HG03558 (cell line): ENCODE results near the gene MAP1LC3B.

Source experiments
- ATAC-seq: cut with Tn5 transposase; IDR thresholded peaks from one replicate; pipeline ENCODE4 v1.9.1; 2021; ENCODE audit warnings: moderate number of reproducible peaks; ENCODE audit not compliant: unreplicated experiment; ENCODE audit errors: extremely low read depth

Gene MAP1LC3B

DNA sequence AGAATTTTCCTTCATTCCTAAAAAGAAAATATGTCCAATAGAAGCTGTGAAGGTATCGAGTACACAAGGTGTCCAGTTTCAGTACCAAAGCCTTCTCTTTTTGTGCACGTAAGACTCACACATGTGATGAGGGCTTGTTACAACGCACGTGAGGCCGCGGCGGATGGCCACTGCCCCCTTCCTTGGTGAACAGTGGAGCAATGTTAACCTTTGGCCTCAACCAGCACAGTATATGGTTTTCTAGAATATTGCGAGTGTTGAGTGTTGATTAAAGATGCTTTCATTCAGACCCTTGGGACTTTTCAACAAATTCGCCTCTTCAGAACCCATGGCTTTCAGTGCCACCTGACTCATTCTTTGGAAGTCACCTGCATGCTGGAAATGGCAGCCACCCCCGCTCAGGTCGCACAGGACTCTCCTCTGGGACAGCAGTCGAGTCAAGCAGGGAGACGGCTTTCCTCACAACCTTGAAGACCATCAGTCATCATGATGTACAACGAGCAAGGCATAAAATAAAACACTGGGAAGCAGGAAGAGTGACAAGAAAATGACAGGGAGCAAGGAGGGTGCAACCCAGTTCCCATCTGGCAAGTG lies 14.5 kb downstream of the MAP1LC3B start:
- ATAC-seq: no peak

DNA sequence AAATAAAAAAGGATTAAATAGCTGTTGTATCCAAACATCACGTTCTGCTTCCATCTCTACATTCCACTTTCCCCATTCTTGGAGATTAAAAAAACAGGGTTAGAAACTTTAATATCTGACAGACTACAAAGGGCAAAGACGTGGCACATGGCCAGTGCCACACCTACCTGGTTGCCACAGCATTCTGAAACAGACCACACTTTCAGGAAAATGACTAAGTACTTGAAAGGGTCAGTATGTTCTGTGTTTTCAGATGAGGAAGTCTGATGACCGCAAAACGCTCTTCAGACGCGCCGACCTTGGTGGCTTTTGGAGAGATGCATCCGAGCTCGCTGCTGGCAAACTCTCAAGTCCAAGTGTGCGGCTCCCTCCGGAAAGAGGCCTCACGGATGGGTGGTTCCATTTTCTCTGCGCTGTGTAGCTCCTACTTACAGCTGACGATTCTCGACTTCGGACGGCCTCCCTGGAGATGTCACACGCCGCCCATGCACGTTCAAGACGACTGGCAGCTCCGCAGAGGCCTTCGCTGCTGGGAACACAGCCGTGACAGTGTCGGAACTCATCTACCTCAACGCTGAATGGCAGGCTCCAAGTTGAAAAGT lies 15.5 kb downstream of the MAP1LC3B start:
- no peak for ATAC-seq

DNA sequence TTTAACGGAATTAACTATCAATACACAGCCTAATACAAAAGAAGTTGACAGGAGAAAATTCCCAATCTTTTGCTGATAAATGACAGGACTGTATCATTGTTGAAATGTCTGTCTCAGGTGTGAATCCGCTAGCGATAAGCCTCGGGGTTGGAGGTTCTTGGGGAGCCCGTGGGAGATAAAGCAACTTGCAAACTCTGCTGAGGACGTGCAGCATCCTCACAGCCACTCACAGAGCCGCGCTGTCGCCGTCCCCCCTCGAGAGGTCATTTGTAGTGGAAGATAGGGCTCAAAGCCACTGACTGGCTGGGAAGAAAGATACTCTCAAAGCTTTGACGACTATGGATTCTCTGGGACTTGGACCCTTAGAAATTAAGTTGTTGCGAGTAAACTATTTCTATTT lies 17.0 kb downstream of the MAP1LC3B start:
- ATAC-seq: no peak

DNA sequence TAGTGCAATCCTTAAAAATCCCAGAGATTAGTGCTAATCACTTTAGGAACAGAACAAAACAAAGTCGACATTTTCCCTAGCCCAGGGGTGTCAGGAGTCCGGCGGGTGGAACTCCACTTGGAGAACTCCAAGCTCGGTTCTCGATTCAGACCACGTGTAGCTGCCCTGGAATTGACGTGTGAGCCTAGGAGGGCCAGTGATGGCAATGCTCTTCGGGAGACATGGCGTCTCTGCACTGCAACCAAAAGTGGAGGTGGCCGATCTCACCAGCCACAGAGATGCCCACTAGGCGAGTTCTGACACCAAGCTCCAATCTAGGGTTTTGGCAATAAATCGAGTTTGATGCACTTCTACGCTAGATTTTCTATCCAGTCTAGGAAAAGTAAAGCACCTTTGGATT lies 17.6 kb downstream of the MAP1LC3B start:
- ATAC-seq: no peak

DNA sequence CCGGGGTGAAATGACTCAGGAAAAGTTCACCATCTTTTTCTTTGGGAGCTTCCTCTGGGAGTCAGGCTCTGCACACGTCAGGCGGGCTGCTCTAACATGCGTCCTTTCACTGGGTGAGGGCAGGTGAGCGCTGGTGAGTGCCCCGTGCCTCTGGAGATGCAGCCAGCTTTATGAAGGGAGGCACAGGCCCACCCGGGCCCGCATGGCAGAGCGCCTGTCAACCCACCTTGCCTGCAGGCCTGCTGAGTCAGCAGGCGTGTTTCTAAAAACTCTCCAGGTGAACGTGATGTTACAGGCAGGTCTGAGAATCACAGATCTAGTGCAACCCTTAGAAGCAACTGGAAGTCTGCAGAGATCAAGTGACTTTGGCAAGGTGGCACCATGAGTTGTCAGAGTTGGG lies 18.4 kb downstream of the MAP1LC3B start:
- ATAC-seq: no peak

DNA sequence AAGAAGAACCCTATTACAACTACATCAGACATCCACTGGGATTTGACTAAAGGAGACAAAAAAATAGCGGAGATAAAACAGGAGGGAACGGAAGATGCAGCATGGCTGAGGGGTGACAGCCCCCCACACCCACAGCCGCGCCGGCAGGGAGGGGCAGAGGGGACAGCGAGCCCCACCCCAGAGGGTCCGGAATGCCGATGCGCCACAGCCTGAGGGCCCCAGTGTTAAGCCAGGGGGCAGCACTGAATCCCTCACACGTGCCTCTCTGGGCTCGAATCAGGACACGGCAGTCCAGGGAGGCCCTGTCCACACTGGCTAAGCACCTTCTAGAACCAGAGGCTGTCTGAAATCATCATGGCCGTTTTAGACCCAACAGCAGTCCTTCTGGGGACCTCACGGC lies 18.8 kb downstream of the MAP1LC3B start:
- ATAC-seq: no peak

DNA sequence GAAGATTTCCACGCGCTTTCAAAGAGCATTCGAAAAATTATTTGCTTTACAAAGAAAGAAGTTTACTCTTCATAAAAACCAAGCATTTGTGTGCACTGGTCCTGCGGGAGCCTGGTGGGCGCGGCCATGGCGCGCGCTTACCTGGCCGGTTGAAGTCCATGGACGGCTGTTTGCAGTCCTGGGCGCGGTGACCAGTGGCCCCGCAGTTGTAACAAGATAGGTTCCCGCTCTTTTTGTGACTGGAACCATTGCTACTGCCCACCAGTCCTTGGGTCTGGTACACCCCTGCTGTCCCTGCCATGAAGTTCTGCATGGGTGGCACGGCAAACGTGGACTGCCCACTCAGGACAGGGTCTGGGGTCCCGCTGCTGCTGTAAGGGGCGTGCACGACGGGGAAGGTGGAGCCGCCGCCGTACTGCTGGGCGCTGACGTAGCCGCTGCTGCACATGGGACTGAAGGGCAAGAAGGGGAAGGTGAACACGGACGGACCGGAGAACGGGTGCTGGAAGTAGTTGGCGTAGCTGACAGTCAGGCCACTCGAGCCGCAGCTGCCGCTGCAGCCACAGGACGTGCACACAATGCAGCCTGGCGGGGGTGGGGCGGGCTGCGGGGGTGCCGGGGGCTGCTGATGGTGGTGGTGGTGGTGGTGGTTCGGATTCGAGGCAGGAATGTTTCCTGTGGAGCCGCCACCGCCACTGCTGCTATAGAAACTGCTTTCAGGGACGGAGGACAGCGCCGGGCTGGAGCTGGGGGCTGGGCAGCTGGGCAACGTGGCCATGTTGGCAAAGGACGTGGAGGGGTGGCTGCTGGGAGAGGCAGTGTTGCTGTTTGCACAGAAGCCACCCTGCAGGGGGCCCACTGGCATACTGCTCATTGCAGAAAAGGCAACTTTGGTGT lies 19.5 kb downstream of the MAP1LC3B start:
- no peak for ATAC-seq

DNA sequence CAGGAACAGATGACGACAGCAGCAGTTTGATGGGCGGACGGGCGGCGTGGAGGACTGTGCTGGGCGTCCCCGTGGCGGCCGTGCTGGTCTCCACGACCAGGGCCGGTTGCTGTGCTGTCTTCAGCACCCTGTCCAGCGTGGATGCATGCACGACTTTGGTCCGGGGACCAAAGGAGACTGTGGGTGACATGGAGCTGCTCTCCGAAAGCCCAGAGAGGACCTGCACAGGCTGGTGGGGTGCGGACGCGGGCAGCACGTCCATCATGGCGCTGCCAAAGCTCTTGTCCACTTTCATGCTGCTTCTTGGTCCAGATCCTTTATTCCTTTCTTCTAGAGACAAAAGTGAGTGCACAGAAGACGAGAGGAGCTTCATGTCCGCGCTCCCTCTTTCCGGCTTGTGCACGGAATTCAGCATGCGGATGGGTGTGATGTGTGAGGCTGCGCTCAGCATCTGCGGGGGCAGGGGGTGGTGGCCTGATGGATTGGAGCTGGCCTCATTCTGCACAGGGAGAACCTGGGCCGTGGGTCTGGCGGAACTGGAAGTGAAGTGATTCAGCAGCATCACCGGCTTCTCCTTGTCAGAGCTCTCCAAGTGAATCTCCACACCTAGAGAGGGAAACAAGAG lies 20.3 kb downstream of the MAP1LC3B start:
- no peak for ATAC-seq

DNA sequence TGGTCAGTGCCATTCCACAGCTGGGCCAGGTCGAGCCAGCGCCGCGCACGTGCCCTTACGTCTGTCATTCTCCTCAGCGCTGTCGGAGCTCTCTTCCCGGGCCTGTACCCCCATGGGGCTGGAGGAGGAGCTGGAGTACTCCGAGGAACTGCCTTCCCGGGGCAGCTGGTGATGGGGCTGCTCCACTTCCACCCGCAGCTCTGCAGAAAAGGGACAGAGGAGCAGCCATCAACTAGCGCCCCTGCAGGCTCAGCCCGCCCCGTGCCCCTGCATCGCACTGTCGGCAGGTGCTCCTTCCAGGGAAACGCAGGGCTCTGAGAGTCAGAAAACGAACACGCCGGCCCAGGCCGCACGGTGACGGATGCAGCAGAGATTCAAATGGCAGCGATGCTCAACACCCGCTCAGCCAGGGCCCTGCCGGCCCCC lies 20.9 kb downstream of the MAP1LC3B start:
- ATAC-seq: no peak

DNA sequence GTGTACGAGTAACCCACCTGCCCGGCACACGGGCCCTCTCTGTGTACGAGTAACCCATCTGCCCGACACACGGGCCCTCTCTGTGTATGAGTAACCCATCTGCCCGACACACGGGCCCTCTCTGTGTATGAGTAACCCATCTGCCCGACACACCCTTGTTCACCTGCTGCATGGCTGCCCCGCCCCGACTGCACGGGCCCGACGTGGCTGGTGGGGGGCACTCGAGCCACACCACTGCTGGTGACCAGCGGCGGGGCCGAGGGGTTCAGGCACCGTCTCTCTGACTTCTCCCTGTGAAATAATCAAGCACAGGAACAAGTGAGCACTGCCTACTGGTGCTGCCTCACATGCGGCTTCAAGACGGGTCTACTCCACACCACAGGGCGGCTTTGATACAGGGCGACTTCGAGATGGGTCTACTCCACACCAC lies 22.1 kb downstream of the MAP1LC3B start:
- ATAC-seq: no peak

DNA sequence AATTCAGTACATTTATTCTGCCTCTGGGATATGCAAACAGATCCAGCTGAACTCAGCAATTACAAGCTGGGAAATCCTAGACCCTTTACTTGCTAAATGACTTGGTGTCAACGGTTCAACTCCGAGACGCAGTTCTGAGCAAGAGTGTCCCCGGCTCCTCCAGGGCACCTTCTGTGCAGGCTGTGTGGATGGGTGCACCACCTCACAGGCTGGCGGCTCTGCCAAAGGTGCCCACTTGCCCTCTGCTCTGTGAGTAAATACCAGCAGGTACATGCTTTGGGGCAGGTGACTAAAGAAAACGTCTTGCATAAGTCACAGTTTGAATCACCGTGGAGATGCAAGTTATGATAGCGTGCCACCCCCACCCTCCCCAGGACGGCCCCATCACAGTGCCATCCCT lies 23.3 kb downstream of the MAP1LC3B start:
- no peak for ATAC-seq

DNA sequence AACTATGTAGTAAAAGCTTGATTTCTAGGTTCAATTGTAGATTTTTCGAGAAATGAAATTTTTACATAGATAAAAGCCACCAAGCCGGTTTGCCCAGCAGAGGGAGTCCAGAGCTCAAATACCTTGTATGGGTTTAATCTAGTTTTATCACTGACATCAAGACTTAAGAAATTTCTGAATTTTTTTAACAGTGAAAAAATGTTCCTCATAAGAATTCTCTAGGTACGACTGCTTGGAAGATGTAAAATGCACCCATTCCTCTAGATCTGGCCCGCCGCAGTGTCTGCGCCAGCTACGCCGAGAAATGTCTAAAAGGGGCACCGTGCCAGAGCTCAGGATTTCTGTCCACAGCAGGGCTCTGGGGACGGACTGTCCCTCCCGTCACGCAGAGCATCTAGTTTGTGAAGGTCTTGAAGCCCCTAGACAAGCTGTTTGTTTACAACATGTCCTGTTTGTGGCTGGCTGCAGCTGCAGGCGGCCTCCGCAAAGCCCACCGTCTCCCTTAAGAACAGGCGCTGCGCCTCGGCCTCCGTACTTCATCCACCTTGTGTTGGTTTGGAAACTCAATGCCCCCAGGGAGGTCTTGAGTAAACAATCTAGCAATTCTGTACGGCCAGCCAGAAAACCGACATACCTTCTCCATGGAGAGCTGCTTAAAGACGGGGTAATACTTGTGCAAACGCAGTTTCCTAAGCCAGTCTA lies 24.8 kb downstream of the MAP1LC3B start:
- no peak for ATAC-seq

DNA sequence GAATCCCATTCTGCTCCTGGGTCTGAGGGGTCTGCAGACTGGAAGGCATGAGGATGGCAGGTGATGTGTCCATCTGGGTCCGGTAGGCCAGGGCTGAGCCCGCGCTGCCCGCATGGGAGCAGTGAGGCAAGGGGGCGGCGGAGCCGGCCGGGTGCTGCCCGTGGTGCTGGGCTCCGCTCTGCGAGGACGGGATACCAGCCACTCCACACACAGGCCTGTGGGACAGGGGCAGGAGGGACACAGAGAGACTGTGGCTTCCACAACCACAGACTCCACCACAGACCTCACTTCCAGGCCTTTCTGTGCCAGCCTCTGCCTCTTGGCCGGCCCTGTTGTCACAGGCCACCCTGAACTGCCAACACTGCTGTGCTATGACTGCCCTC lies 25.4 kb downstream of the MAP1LC3B start:
- ATAC-seq: no peak

DNA sequence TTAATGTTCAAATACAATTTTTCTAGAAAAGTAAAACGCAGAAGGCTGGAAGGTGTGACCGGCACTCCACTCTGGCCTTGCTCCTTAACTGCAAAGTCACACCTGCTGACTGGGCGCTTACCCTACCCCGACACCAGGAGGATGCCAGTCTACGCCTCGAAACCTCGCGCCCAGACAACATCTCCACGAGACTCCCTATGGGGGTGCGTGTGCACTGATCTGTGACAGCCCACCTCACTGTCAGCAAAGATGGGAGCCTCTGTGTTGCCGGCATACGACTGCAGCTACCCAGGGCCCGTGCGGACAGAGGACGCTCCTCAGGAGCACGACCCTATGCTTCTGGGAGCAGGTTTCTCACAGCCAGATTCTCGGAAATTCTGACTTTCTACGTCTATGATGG lies 26.1 kb downstream of the MAP1LC3B start:
- no peak for ATAC-seq

DNA sequence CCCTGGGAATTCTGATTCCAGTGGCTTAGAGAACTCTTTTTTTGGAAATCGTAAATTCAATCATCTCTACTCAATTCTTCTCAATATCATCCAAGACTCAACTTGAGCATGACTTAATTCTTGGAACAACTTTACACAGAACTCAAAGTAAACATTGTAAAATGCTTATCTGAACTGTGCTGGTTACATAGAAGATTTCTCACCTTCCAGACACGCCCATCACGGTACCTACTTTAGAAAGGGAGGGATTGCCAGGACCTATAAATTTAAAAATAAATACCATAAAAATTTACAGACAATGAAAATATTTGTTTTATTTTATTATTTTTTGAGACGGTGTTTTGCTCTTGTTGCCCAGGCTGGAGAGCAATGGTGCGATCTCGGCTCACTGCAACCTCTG lies 26.5 kb downstream of the MAP1LC3B start:
- no peak for ATAC-seq

DNA sequence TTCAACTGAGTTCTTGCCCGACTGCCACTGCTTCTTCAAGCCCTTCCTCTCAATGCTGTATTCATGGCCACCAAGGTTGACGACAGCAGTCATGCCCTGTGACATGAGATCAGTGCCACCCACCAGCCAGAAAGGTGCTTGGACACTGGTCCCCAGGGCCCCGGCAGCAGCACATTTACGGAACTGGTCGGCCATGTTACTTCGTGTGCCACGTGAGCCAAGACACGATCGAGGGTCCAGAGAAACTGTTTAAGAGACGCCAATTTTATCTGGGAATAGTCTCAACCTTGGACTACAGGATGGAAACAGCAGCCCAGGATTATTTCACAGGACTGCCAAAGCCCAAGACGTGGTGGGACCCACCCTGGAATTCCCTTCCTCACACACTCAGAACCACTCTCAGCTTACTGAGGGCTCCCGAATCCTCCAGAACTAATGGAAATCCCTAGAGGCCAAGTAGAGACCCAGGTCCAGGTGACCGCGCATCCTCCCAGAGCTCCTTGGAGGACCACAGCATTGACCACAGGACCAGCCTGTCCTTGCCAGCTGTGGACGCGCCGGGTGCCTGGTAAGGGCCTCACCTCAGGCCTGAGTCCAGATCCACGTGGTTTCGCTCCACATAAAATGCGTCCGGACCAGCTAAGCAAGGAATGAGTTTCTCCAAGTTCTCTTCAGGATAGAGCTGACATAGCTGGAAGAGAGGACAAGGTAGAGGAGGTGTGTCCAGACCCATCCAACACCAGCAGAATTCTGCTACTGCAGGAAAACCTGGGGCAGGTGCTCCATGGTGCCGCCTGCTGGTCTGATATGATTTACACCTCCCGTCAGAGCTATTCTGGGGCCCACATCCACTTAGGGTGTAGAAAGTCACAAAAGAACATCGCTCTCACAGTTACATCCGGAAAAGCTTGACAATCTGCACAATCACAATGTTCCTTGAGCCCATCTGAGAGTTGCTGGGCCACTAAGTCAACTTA lies 28.2 kb downstream of the MAP1LC3B start:
- no peak for ATAC-seq

DNA sequence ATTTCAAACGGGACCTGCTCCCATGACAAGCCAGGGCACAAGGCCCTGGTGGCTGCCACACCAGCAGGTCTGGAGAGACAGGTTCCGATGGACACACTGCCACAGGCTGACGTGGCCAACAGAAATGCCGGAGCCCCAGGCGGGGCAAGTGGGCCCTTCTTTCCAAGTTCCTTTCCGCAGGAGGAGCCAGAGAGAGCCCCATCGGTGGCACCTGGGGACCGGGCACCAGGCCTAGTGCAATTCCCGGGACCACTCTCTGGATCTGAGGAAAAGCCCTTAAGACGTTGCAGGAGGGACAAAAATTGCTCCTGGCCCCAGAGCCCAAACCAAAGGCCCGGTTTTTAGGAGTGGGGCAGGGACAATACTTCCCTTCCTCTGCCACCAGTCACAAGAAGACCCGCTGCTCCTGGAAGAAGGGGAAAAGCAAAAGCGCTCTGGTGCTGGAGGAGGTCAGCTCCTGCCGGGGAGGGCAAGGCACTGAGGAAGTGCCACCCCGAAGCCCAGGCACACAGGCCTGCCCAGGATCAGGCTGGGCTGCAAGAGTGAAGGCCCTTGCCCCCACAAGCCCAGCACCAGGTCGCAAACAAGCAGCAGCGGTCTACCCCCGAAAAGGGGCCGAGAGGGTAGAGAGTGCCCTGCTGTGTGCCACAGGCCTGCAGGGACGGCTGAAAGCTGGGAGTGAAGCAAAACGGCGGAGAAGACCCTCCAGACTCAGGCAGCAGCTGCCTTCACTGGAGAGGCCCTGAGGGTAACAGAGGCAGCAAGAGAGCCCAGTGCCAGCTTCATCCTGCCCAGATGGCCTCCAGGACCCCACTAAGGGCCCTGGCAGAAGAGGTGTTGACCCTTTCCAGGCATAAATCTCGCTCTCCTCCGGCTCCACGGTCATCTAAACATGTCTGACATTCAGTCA lies 29.1 kb downstream of the MAP1LC3B start:
- ATAC-seq: no peak

DNA sequence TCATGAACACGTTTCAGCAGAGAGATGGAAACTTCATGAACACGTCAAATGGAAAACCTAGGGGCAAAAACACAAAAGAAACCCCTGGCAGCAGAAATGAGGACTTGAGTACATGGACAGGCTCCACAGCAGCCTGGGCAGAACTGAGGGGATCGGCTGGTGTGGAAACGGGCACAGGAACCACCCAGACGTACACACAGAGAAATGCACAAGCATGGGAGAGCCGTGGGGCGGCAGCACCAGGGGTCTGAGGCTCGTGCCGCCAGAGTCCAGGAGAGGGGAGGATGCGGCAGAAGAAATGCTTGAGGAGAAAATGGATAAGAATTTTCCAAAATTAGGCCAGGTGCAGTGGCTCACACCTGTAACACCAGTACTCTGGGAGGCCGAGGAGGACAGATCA lies 30.0 kb downstream of the MAP1LC3B start:
- ATAC-seq: no peak
